SK-N-SH (cell line): ENCODE measurements around the gene TRRAP. TPM values are rescaled to one million over a fixed set of nuclear protein-coding genes. Genes with fewer than 3 reads are reported as not detected.

Source experiments
- CTCF ChIA-PET: fragments of 300-600, 350-600 bp; formaldehyde crosslinking; extraction: SDS; loops from one replicate; lab custom pipeline; 2021; lab: Yijun Ruan, JAX
- POLR2A ChIA-PET: fragments of 350-600 bp; sonication (Branson Sonifier 250); formaldehyde crosslinking; extraction: SDS; loops from one replicate; lab custom pipeline; 2020; ENCODE audit warnings: antibody characterized with exemption, inconsistent platforms; lab: Yijun Ruan, JAX
- DNase-seq: peaks from one replicate; pipeline ENCODE4 v3.0.0; 2012
- H2AFZ ChIP-seq: fragments of 200-600 bp; sonication (generic); 2 replicates; pipeline ENCODE4 v1.8.1; 2016; ENCODE audit warnings: antibody characterized with exemption, mild to moderate bottlenecking, low read depth
- H3F3A ChIP-seq: fragments of 200-600 bp; sonication (generic); replicated peaks from 2 replicates; pipeline ENCODE3; 2016; ENCODE audit warnings: antibody characterized with exemption, mild to moderate bottlenecking; ENCODE audit not compliant: insufficient read depth
- H3K27ac ChIP-seq, 2 experiments: fragments of 200-500 bp in 1 of 2; fragments of 200-600 bp in 1 of 2; sonication (Bioruptor generic) in 1 of 2; sonication (generic), shearing (Covaris generic) in 1 of 2; 2 replicates each; pipeline versions ENCODE4 v1.5.1 to v1.6.1; 2014 to 2016; ENCODE audit warnings: low read depth in 2 of 2, inconsistent platforms in 1 of 2, low read length in 1 of 2, mild to moderate bottlenecking in 1 of 2, mixed read lengths in 1 of 2
- H3K27me3 ChIP-seq: fragments of 200-600 bp; sonication (generic), shearing (Covaris generic); 2 replicates; pipeline ENCODE4 v1.6.1; 2016; ENCODE audit warnings: mixed run types; ENCODE audit not compliant: insufficient read depth
- H3K36me3 ChIP-seq, 2 experiments: fragments of 200-500 bp in 1 of 2; fragments of 200-600 bp in 1 of 2; sonication (Bioruptor generic) in 1 of 2; sonication (generic) in 1 of 2; replicated peaks in 1 of 2; 2 replicates each; pipeline versions ENCODE3 to v1.5.1; 2014 to 2016; ENCODE audit warnings: low read length in 1 of 2, mild to moderate bottlenecking in 1 of 2; ENCODE audit not compliant: insufficient read depth in 2 of 2, control insufficient read depth in 1 of 2
- H3K4me1 ChIP-seq, 2 experiments: fragments of 200-500 bp in 1 of 2; fragments of 200-600 bp in 1 of 2; sonication (Bioruptor generic) in 1 of 2; sonication (generic), shearing (Covaris generic) in 1 of 2; 2 replicates each; pipeline versions ENCODE4 v1.5.1 to v1.6.1; 2014 to 2016; ENCODE audit warnings: low read depth in 1 of 2, low read length in 1 of 2, mixed run types in 1 of 2; ENCODE audit not compliant: insufficient read depth in 2 of 2, control insufficient read depth in 1 of 2
- H3K4me2 ChIP-seq: fragments of 200-600 bp; sonication (generic), shearing (Covaris generic); 2 replicates; pipeline ENCODE4 v1.6.1; 2017; ENCODE audit warnings: mixed run types
- H3K4me3 ChIP-seq, 2 experiments: fragments of 200-500 bp in 1 of 2; fragments of 200-600 bp in 1 of 2; sonication (Bioruptor generic) in 1 of 2; sonication (generic), shearing (Covaris generic) in 1 of 2; 2 replicates each; pipeline versions ENCODE4 v1.5.1 to v1.8.1; 2014 to 2016; ENCODE audit warnings: low read depth in 2 of 2, inconsistent platforms in 1 of 2, low read length in 1 of 2, mild to moderate bottlenecking in 1 of 2, mixed read lengths in 1 of 2, moderate library complexity in 1 of 2
- H3K79me2 ChIP-seq: fragments of 200-600 bp; sonication (generic); 2 replicates; pipeline ENCODE4 v1.8.1; 2017; ENCODE audit warnings: mild to moderate bottlenecking; ENCODE audit not compliant: insufficient read depth
- H3K9ac ChIP-seq: fragments of 200-600 bp; sonication (generic); 2 replicates; pipeline ENCODE4 v1.6.1; 2017; ENCODE audit warnings: mixed run types
- H3K9me2 ChIP-seq: fragments of 200-600 bp; sonication (generic); 2 replicates; pipeline ENCODE4 v1.6.1; 2017; ENCODE audit warnings: mixed run types
- H3K9me3 ChIP-seq: fragments of 200-600 bp; sonication (generic); 2 replicates; pipeline ENCODE4 v1.6.1; 2017; ENCODE audit warnings: mixed run types, mild to moderate bottlenecking, moderate library complexity
- H4K20me1 ChIP-seq: fragments of 200-600 bp; sonication (generic); 2 replicates; pipeline ENCODE4 v1.6.1; 2017; ENCODE audit warnings: mild to moderate bottlenecking, mixed run types; ENCODE audit not compliant: insufficient read depth
- CHD2 ChIP-seq: fragments of 150-350 bp; IDR thresholded peaks from 2 replicates; pipeline ENCODE4 v1.6.1; 2018; ENCODE audit warnings: low read length; ENCODE audit not compliant: partially characterized antibody
- CTCF ChIP-seq: fragments of 200-600 bp; sonication (generic); IDR thresholded peaks from 2 replicates; pipeline ENCODE4 v1.6.1; 2017; ENCODE audit warnings: antibody characterized with exemption, mild to moderate bottlenecking, moderate library complexity
- ELF1 ChIP-seq: IDR thresholded peaks from 2 replicates; pipeline ENCODE4 v1.4.0; 2012
- FOSL2 ChIP-seq: IDR thresholded peaks from 2 replicates; pipeline ENCODE4 v1.4.0; 2012; ENCODE audit warnings: low read depth, mild to moderate bottlenecking, moderate library complexity, borderline replicate concordance
- FOXM1 ChIP-seq: IDR thresholded peaks from 2 replicates; pipeline ENCODE4 v1.4.0; 2012; ENCODE audit warnings: low read depth, mild to moderate bottlenecking
- GATA2 ChIP-seq: sonication (generic); formaldehyde crosslinking; IDR thresholded peaks from 2 replicates; pipeline ENCODE4 v1.5.0; 2020; ENCODE audit warnings: mild to moderate bottlenecking, missing genetic modification reagents
- IRF3 ChIP-seq: fragments of 150-350 bp; IDR thresholded peaks from 2 replicates; pipeline ENCODE4 v1.6.1; 2016; ENCODE audit warnings: mild to moderate bottlenecking, low read depth, low read length
- JUND ChIP-seq: IDR thresholded peaks from 2 replicates; pipeline ENCODE4 v1.4.0; 2012
- NFIC ChIP-seq: IDR thresholded peaks from 2 replicates; pipeline ENCODE4 v1.4.0; 2012; ENCODE audit warnings: borderline replicate concordance
- NRF1 ChIP-seq: IDR thresholded peaks from 2 replicates; pipeline ENCODE4 v1.6.1; 2012; ENCODE audit warnings: low read depth, mild to moderate bottlenecking, low read length
- PBX3 ChIP-seq: IDR thresholded peaks from 2 replicates; pipeline ENCODE4; 2012
- POLR2AphosphoS5 ChIP-seq: IDR thresholded peaks from 2 replicates; pipeline ENCODE4 v1.6.1; 2012; ENCODE audit warnings: low read depth, low read length
- RAD21 ChIP-seq: IDR thresholded peaks from 2 replicates; pipeline ENCODE4 v1.6.1; 2012; ENCODE audit warnings: mild to moderate bottlenecking, low read length
- RCOR1 ChIP-seq: fragments of 150-350 bp; IDR thresholded peaks from 2 replicates; pipeline ENCODE4 v1.6.1; 2017; ENCODE audit warnings: antibody characterized with exemption, low read length
- RFX5 ChIP-seq: IDR thresholded peaks from 2 replicates; pipeline ENCODE4 v1.6.1; 2012; ENCODE audit warnings: mild to moderate bottlenecking, improper control_type of control experiment, low read length
- SMC3 ChIP-seq: IDR thresholded peaks from 2 replicates; pipeline ENCODE4 v1.6.1; 2012; ENCODE audit warnings: low read depth, low read length, improper control_type of control experiment
- TEAD4 ChIP-seq: IDR thresholded peaks from 2 replicates; pipeline ENCODE4 v1.4.0; 2012; ENCODE audit warnings: mild to moderate bottlenecking, borderline replicate concordance; ENCODE audit not compliant: insufficient read depth
- USF1 ChIP-seq: IDR thresholded peaks from 2 replicates; pipeline ENCODE4 v1.4.0; 2012; ENCODE audit warnings: low read depth, borderline replicate concordance
- ZBTB33 ChIP-seq: IDR thresholded peaks from 2 replicates; pipeline ENCODE4 v1.4.0; 2012; ENCODE audit warnings: low read depth, borderline replicate concordance
- WGBS: methylation state at CpG from one replicate; pipeline ENCODE4 v1.1.6; 2017; ENCODE audit warnings: low lambda C conversion rate; 5-methylcytosine and 5-hydroxymethylcytosine counted together
- polyA plus RNA-seq, 3 experiments: library from polyadenylated mRNA; depleted of rRNA; stranded (reverse); fragments of >200 nt; gene quantifications; 2 replicates each; pipeline ENCODE4 v1.2.3, GENCODE V29; 2012

TRRAP gene
- polyA plus RNA-seq, 1 of the 3 experiments (the other 2 are of a cell fraction): 24.9 TPM

- Histone ChIP-seq H3K9me2 (no peaks in the 10 kb centered on the region), H3K9me3 (no peaks in the 10 kb centered on the region), H2AFZ (no peak overlapping the region), H3K36me3 (no peaks in the 10 kb centered on the region), H3K4me2 (no peak overlapping the region), H3K4me1 (no peaks in the 10 kb centered on the region; a peak in 1 of 4 replicates), H3F3A (no peaks in the 10 kb centered on the region), H3K27me3 (peaks cover 8% of the 10 kb centered on the region), H3K4me3 (no peak overlapping the region), H3K9ac (no peak overlapping the region), H4K20me1 (no peaks in the 10 kb centered on the region), H3K79me2 (no peaks in the 10 kb centered on the region), H3K27ac (no peak overlapping the region)
- TF ChIP-seq GATA2 (CRISPR knock-in tag): no peak
- no peak for TF ChIP-seq FOSL2
- 70% methylated on average over 5 of the region's 5 CpGs for WGBS
- DNase-seq: no peak
- ChIA-PET POLR2A (interaction anchor here (0.7 to 1.1 kb wide), 2 partner anchors 23 to 539 kb away, joined by 3 read pairs; no protein-coding TSS in a partner anchor), CTCF (interaction anchor here (0.8 to 19.4 kb wide), 17 partner anchors 11 to 669 kb away, joined by 3 to 673 read pairs (median 6); no protein-coding TSS in a partner anchor)
Measured at GRCh38 chr7:98837630-98837972, 40.7 kb upstream of the TRRAP start.

GRCh38 chr7:98840096-98840495 is 38.2 kb upstream of the TRRAP start:
- ChIA-PET CTCF (interaction anchor here (0.9 to 19.4 kb wide), 14 partner anchors 8 to 413 kb away, joined by 3 to 673 read pairs (median 14); partner anchors contain the start of genes NPTX2 and TRRAP), POLR2A (no interaction called here)
- 55% methylated on average over 11 of the region's 11 CpGs for WGBS
- H3K9me3 ChIP-seq: no peaks in the 10 kb centered on the region
- H3F3A ChIP-seq: no peaks in the 10 kb centered on the region
- no peaks in the 10 kb centered on the region; a peak in 1 of 4 replicates for H3K4me1 ChIP-seq
- no peaks in the 10 kb centered on the region for H3K79me2 ChIP-seq
- no peak overlapping the region for H3K27ac ChIP-seq
- H3K9ac ChIP-seq: no peak overlapping the region
- no peak overlapping the region for H2AFZ ChIP-seq
- no peak for DNase-seq
- H3K36me3 ChIP-seq: no peaks in the 10 kb centered on the region
- no peak overlapping the region for H3K4me2 ChIP-seq
- TF ChIP-seq POLR2AphosphoS5 (no peak), FOXM1 (no peak), PBX3 (no peak), CHD2 (no peak), GATA2 (CRISPR knock-in tag) (no peak), ELF1 (no peak), JUND (no peak), USF1 (no peak), NFIC (no peak), RCOR1 (no peak), ZBTB33 (no peak), CTCF (no peak), TEAD4 (no peak), RFX5 (no peak), NRF1 (no peak), IRF3 (no peak), SMC3 (no peak), RAD21 (no peak)
- H3K4me3 ChIP-seq: no peak overlapping the region
- peaks cover 8% of the 10 kb centered on the region for H3K27me3 ChIP-seq
- H4K20me1 ChIP-seq: no peaks in the 10 kb centered on the region
- no peaks in the 10 kb centered on the region for H3K9me2 ChIP-seq
